Retina (tissue), 1 donor: ENCODE measurements around the gene DEFB110.

ENCODE experiments used
- DNase-seq: peaks from one replicate; pipeline ENCODE4 v3.0.0-alpha.2; 2016

Gene DEFB110

DNA sequence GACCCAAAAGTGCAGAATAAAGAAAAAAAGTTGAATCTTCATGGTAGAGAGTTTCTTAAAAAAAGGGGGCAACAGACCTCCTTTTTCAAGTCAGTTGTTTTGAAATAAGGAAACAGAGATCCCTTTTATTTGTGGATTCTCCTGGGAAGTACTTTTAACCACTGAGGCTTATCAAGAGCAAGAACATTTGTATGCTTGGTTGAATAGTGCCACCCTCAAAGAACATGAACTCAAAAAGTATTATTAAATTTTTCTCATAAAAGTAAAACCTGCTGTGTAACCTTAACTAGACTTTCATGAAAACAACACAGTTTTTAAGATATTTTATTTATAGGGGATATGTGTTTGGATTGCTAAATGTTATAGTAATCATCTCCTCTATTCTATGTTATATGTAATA, at the start of gene DEFB110:
Gene DEFB110, minus strand, starts transcription at position 101 of the 400 bp plus-strand sequence. Its CDS starts 59 bp downstream, at position 42.
- DNase-seq: no peak

DNA sequence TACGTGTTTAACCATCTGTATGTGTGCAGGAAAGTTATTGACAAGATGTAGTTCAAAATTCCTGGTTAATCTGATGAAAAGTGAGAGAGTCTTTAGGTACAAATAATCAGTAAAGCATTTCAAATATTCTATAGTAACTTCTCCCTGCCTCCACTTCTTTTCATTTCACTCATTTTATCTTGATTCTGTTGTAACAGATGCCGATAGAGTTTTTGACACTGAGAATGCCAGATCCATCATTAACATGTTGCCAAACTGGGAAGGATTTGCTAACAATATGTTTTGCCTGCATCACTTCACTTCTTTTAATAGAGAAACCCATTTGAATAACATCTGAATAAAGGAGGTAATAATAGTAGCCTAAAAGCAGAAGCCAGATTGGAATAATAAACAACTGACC, 48.3 kb upstream of the DEFB110 start:
- DNase-seq: no peak

GRCh38 chr6:50062051-50062450, 40.3 kb upstream of the DEFB110 start:
- DNase-seq: no peak

GRCh38 chr6:50056242-50056641, 34.4 kb upstream of the DEFB110 start:
- no peak for DNase-seq

GRCh38 chr6:50049829-50050228, 28.0 kb upstream of the DEFB110 start, which contains the start of gene DEFB112:
Gene DEFB112 (minus strand): TSS chr6:50049929. CDS start chr6:50049869, 60 bp downstream.
- no peak for DNase-seq

DNA sequence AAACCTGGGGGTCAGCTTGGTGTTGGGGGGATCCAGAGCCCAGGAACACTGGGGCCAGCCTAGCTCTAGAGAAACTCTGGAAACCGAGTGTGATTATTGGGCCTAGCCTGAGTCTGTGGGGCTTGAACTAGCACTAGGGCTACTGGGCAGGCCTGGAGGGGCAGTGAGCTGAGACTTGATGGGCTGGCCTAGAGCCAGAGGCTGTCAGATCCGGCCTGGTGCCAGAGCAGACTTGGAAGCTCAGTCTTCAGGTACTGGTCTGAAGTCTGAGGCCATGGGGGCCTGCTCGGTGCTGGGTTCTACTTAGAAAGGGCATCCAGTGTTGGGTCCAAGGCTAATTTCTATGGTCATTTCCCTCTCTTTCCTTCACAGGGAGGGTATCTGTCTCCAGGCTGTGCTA, 25.2 kb upstream of the DEFB110 start:
- DNase-seq: no peak

DNA sequence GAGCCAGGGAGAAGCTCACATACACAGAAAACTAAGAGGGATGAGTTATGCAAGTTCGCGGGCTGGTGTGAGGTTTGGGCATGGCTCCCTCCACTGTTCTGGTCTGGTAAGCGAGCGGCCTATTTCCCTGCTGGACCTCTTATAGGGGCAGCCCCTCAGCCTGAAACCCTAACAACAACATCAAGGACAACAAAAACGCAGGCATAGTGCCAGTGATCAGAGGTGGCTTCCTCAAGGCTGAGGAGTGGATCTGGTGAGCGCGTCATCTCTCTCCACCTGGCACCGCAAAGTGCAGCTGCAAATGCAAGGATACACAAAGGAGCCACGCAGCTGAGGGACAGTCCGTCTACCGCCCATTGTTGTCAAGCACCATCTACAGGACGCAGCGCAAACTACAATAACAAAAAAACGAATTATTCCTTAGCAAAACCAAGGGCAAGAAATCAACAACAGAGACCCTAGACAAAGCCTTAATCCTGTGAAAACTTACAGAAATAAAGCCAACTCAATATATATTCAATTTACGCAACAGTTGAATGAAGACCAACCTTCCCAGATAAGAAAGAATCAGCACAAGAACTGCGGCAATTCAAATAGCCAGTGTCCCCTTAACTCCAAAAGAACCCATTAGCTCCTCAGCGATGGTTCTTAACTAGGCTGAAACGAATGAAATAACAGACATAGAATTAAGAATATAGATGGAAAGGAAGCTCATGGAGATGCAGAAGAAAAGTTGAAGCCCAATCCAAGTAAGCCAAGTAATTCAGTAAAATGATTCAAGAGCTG, 9.2 kb upstream of the DEFB110 start:
- no peak for DNase-seq

DNA sequence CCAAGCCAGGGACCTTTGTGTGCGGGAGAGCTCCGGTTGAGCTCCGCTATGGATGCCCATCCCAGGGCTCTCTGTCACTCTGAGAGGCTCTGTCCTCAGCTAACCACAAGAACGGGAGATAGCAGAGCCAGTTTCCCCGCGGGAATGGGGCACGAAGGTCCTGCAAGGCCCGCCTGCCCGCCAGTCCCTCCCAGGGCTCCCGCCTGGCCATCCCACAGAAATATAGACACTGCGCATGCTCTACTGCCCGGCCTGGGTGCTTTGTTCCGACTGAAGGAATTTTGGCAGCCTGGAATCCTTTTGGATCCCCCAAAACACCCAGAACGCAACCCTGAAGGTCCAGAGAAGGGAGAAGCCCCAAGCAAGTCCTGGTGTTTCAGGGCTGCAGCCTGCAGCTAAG, 8.6 kb upstream of the DEFB110 start:
- no peak for DNase-seq

DNA sequence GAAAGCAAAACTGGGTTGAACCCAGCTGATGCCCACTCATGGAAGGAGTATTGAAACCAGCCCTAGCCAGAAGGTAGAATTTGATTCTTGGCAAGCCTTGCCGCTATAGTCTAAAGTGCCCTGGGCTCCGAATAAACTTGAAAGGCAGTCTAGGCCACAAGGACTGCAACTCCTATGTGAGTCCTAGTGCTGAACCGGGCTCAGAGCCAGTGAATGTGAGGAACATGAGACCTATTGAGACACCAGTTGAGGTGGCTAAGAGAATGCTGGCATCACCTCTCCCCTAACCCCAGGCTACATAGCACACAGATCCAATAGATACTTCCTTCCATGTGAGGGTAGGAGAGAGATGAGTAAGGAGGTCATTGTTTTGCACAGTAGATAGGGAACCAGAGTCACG, 3.5 kb upstream of the DEFB110 start:
- DNase-seq: no peak

DNA sequence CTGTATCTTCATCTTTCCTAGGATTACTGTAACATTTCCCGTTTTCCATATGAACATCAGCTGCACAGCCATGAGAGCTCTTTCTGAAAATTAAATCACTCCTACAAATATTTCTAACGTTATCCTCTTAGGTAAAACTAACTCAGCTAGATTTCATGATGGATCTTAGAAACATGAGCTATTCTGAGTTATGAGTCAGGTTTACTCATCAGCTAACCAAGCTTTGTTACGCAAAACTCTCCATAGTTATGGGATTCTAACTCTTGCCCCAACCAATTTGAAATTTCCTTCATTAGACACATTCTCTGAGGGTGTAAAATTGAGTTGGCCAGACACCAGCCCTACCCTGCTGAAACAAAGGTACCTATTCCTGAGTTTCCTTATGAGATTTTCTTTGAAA, 14.0 kb downstream of the DEFB110 start:
- DNase-seq: no peak

DNA sequence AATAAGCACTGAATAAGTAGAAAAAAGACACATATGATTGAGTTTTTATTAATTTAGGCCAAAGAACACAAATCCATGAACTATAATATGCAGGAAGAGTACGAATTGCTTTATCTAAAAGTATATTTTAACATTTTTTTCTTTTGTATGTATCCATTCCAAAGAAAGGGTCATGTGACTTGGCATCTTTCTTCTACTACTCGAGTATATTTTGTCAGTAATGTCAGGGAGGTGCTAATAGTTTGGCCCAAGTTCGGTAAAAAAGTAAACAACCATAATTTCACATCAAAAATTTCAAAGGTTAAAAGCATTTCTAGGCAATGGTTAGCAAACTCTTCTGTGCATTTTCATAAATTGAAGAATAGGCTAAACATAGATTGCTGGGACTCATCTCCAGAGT, 18.7 kb downstream of the DEFB110 start:
- DNase-seq: no peak

- DNase-seq: no peak
These were observed 26.5 kb downstream of the DEFB110 start for GRCh38 chr6:49995278-49995677.

GRCh38 chr6:49988900-49989299, 32.9 kb downstream of the DEFB110 start:
- no peak for DNase-seq

- DNase-seq: no peak
These were observed 34.0 kb downstream of the DEFB110 start for GRCh38 chr6:49987749-49988148.

- no peak for DNase-seq
These were observed 35.2 kb downstream of the DEFB110 start for GRCh38 chr6:49986551-49986950.

GRCh38 chr6:49982046-49982445, 39.7 kb downstream of the DEFB110 start:
- no peak for DNase-seq

- no peak for DNase-seq
These were observed 40.9 kb downstream of the DEFB110 start for GRCh38 chr6:49980898-49981297.

DNA sequence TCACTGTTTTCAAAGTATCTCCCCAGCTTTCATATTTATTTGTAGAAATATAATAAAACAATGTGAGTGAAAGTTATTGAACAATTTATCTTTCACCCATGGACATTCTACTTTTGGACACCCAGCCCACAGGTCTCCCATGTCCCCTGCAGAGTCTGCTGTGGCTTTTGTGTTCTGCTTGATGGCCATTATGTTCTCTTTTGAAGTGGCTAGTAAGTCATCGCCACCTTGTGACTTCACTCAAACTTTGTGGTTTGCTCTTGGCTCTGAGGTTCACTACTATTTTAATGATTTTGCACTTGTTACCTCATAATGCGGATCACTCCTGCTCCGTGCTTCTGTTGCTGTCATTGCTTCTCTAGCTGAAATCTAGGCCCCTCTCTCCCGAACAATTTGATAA, 42.2 kb downstream of the DEFB110 start:
- no peak for DNase-seq

- DNase-seq: no peak
These were observed 43.2 kb downstream of the DEFB110 start for GRCh38 chr6:49978332-49979226.

DNA sequence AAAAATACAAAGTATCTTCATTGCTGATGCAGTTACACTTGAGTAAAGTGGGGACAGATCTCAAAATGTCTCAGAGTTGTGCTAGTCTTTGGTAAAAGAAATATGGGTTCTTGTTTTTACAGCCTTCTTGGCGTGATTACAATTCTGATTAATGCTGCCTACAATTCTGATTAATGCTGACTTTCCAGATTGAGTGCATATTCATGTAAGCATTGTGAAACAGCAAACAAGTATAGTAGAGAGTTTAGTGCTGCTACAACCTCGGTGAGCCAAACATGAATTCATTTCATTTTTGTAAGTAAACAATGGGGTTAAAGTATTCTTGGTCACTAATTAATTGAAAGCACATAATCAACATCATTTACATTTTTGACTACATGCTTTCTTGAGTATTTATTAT, 52.2 kb downstream of the DEFB110 start, which contains the start of gene DEFB113:
Gene DEFB113, minus strand, starts transcription at position 21 of the 400 bp plus-strand sequence. Its CDS starts 0 bp downstream, at position 21.
- DNase-seq: no peak
